GOT3 (cell line): ENCODE results near the gene GPRIN1.
"Not testable (repeated sequence)": the region's sequence is repeated elsewhere in the genome, so short reads cannot be mapped to it uniquely, and the experiment has no call there.

Experiments used
- DNase-seq: peaks from one replicate; lab custom pipeline; 2025; ENCODE audit warnings: mixed read lengths; lab: John Stamatoyannopoulos, UW

Gene GPRIN1

DNA sequence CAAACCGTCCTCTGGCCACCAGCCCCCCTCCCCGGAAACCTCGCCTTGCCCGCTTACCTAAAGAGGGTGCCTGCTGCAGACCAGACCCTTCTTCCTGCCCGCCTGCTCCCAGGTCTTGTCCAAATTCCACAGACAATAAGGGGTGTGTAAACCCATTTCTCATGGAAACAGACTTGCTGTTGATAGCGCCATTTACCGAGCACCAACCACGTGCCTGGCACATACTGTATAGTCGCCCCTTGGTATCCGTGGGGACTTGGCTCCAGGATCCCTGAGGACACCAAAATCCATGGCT is 35.7 kb downstream of the GPRIN1 start:
- DNase-seq: no peak

DNA sequence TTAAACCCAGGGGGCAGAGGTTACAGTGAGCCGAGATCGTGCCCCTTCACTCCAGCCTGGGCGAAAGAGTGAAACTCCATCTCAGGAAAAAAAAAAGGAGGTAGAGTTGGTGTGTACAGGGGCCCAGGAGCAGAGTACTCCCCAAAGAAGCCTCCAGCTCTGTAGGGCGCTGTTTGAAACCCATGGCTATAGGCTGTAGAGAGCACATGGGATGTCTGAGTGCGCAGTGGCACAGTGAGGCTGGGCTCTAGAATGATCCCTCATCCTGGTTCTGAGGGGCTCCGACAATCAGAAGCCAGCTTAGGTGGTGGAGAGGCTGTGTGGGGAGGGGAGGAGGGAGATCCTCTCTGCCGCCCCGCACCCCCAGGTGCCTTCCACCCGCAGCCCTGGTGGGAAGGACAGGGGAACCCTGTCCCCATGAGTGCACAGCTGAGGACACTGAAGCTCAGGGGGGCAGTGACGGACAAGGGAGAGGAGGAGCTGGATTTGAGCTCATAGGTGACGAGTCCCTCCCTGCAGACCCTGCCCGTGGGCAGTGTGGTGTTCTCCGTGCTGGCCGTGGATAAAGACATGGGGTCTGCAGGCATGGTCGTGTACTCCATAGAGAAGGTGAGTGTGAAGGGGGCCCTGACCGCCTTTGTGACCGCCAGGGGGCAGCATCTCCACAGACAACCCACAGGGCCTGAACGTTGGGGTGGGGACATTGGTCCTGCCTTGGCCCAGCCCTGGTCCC is 36.2 kb downstream of the GPRIN1 start:
- DNase-seq: no peak

DNA sequence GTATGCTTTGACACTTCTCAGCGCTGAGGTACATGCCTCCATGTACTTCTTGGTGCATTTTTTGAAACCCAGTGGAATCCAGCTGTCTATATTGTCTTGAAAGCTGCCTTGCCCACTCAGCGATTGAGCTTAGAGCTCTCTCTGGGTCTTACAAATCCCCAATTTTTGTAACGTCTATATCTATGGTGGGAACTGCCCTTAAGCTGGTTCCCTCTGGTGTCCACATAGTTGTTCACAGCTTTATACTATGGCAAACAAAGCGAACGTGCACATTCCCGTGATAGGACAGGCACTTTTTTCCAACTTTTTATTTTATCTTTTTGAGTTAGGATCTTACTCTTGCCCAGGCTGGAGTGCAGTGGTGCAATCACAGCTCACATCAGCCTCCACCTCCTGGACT is 39.9 kb downstream of the GPRIN1 start:
- DNase-seq: no peak

DNA sequence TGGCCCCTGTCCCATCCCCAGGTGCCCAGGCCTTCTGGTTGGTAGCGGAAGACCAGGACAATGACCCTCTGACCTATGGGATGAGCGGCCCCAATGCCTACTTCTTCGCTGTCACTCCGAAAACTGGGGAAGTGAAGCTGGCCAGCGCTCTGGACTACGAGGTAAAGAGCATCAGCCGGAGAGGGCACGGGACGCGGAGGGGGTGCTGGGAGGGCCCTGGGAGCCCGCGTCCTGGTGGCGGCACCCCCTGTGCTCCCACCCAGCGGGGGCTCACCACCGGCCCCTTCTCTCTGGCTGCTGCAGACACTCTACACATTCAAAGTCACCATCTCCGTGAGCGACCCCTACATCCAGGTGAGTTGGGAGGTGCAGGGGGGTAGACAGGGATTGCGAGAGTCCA is 41.3 kb downstream of the GPRIN1 start:
- DNase-seq: no peak

DNA sequence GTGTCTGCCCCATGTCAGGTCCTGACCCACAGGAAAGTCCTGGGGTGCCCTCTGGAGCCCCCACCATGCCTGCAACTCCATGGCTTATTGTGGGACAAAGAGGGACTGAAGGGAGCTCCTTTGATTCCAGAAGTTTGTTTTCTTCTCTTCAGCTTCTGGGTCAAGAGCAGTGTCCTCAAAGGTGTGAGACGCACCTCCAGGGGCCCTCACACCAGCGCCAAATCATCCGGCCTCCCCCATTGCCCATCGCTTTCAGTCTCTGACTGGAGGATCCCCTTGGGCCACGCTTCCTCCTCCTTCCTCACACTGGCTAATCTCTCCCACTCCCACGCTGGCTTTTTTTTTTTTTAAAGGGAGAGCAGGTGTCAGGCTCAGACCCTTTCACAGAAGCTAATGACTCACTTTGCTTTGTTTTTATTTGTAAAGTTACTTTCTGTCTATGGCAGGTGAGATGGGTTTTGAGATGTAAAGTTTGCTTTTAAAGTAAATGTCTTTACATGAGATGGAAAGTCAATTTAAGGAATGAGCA is 44.1 kb downstream of the GPRIN1 start:
- DNase-seq: no peak

DNA sequence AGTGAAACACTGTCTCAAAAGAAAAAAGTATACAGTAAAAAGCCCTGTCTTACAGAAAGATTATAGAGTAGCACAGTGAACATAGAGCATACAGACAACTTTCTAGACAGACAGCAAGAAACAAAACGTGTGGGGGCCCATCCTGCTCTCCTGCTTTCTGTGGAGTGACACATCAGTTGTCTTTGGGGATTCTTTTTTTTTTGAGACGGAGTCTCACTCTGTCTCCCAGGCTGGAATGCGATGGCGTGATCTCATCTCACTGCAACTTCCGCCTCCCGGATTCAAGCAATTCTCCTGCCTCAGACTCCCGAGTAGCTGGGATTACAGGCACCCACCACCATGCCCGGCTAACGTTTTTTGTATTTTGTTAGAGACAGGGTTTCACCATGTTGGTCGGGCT is 46.0 kb downstream of the GPRIN1 start:
- DNase-seq: no peak

DNA sequence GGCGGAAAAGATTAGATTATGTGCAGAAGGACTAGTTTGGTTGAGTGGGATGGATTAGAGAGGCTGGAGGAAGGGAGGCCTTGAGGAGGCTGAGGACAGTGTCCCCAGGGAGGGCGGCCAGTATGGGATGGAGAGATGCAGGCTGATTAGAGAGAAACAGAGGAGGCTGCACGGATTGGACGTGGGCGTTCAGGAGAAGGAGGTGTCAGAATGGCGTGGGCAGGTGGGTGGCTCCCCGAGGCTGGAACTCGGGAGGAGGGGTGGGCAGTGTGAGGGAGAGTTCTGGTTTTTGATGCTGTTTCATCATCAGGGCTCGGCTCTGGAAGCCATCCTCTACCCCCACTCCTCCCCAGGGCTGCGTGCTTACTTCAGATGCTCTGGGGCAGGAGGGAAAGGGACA is 47.8 kb downstream of the GPRIN1 start:
- no peak for DNase-seq

DNA sequence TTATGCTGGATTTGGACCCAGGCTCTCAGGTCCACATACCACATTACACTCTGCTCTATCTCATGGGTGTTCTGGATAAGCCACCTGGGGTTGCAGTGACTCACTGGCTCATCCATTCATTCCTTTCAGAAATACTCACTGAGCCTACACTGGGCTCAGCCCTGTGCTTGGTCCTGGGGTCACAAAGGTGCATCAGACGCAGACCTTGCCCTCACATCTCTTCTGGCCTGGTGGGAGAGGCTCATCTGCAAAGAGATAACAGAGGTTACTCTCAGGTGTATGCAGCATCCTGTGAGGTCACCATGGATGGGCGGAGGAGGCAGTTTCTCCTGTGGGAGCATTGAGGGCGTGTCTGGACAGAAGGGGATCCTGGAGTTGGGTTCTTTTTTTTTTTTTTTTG is 48.7 kb downstream of the GPRIN1 start:
- DNase-seq: no peak

DNA sequence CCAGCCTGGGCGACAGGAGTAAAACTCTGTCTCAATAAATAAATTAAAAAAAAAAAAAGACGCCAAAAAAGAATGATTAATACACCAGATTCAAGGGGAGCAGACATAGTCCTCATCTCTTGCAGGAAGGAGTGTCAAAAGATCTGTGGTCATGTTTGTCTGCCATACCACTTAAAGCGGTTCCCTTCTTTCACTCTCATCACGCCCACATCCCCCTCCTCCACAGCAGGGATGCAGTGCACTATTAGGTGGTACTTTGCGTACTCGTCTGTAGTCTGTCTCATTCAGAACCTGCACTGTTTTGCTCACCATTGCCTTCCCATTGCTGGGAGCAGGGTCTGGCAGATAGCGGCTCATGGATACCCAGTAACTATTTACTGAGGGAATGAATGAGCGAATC is 49.6 kb downstream of the GPRIN1 start:
- no peak for DNase-seq

DNA sequence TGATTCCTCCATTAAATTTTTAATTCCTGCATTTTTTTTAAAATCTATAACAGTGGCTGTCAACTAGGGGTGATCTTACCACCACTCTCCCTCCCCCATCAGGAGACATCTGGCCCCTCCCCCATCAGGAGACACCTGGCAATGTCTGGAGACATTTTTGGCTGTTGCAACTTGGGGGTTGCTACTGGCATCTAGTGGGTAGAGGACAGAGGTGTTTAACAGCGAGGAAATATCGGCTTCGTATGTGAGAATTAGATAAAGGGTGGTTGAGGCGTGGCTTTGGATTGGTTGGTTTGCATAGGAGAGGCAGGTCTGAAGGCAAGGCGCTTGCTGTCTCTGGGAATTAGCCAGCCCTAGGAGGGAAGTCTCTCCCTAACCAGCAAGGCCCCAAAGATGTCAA is 50.3 kb downstream of the GPRIN1 start:
- no peak for DNase-seq

DNA sequence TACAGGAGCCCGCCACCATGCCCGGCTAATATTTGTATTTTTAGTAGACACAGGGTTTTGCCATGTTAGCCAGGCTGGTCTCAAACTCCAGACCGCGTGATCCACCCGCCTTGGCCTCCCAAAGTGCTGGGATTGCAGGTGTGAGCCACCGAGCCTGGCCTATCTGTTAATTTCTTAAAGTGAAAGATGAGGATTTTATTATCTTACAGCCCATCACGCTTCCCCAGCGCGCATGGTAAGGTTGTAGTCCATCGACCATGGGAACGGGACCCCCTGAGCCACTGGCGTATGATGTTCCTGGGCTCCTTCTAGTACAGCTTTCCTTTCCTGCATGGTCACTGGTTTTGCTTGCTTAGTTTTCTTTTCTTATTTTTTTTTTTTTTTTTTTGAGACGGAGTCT is 52.1 kb downstream of the GPRIN1 start:
- DNase-seq: no peak

DNA sequence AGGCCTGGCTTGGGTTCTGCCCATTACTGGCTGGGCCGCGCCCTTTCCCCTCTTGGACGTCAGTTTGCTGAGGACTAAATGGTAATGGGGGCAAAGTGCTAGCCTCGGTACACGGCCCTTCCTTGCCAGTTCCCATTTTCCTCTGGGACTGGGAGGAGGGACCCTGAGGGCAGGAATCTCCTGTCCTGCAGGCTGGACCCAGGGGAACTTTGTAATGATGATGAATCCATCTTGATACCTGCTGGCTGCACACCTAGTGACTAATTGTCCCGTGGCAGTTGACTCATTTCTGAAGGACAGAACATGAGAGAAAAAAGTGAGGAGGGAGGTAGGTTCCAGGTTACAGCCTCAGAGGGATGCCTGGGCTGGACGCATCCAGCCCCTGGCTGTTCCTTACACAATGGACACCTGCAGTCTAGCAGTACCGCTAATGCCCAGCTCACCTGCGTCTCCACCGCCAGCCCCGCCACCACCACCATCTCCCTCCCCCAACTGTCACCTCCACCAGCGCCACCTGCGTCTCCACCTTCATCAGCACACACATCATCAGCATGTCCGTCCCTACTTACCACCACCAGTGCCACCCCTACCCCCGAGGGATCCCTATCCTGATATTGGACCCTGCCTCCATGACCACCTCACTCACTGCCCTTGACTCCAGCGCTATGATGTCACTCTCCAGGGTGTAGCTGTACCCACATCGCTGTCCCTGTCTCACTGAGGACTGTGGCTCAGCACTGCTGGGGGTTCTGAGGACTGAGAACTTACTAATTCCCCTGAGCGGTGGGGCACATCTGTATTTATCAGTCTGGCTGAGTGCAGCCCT is 56.5 kb downstream of the GPRIN1 start:
- DNase-seq: no peak

DNA sequence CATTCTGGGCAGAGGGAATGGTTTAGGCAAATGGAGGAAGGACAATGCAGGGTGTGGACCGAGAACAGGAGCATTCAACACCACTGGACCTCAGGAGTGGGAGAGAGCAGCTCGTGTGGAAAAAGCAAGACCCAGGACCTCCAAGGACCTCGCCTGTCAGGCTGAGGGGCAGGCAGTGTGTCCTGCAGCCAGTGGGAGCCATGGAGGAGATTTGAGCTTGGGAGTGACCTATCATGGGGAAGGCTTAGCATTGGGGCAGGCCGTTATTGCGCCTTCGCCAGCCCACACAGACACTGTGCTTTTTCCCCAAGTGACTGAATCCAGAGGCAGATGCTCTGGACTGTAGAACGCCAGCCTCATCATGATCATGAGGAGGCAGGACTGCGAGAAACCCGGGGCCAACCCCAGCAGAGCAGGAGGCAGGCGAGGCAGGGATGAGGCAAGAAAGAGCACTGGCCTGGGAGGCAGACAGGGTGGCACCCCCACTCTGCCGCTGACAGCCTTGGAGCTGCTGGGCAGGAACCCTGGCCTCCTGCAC is 57.6 kb downstream of the GPRIN1 start:
- DNase-seq: no peak

DNA sequence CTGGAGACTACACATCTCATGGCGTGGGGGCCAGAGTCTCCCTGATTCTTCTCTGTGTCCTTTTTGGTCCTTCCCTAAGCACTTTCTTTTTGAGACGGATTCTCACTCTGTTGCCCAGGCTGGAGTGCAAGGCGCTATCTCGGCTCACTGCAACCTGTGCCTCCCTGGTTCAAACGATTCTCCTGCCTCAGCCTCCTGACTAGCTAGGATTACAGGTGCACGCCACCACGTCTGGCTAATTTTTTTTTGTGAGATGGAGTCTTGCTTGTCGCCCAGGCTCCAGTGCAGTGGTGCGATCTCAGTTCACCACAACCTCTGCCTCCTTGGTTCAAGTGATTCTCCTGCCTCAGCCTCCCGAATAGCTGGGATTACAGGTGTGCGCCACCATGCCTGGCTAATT is 59.0 kb downstream of the GPRIN1 start:
- DNase-seq: not testable (repeated sequence)

DNA sequence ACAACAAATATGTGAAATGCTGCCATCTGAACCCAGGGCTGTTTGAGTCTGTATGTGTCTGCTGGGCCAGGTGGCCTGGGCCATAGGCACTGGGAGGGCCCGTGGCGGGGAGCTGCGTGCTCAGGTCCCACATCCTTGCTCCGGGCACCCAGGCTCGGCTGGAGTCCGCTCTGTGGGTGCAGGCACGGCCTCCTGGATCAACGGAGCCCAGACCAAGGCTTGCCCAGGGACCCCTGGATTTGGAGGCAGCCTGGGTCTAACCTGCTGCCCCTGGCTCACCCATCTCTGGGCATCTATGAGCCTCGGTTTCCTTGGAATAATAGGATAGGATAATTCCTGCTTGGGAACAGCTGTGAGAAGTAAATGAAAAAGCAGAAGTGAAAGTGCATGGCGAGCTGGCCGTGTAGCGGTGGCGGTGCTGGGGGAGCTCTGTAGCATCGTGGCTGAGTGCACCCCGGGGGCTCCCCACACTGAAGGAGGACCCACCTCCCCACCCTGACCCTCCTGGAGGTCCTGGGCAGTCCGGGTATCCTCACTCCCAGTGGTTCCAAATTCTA is 59.6 kb downstream of the GPRIN1 start:
- DNase-seq: no peak

DNA sequence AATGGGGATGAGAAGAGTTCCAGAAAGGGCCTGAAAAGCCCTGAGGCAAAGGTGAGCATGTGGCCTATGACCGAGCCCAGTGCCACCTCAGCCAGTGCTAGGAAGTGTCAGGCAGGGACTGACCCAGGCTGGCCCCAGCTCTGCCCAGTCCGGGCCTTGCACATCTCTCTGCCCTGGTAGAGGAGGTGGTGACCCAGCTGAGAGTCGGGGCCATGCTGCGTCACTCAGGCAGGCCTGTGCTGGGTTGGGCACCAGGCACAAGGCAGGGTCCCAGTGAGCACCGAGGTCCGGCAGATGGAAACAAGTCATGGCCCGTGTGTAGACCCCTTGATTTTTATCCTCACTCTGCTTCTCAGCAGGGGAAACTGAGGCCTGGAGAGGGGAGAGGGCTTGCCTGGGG is 60.1 kb downstream of the GPRIN1 start:
- DNase-seq: no peak

DNA sequence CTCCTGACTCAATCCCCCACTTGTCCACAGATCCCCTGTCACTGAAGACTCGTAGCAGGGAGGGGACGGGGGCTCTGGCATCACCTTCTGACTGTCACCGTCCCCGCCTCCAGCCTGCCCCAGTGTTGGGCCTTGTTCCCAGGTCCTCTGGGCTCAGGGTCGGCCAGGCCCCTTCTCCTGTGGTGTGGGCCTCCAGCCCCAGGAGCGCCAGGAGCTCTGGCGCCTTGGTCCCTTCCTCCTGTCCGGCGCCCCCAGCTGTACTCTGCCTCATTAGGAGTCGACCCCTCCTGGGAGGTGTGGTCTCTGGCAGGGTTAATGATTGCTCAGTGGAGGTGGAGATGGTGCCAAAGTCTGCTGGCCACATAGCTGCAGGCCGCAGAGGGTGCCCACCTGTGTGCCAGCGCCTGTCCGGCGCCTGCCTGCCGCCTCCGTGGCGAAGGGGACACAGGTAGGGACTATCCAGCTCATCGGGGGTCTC is 61.0 kb downstream of the GPRIN1 start, which contains the start of gene CDHR2:
Gene CDHR2 (plus strand): TSS at position 376 of the 478 bp plus-strand sequence. CDS start 16,011 bp downstream, outside the sequence.
- DNase-seq: no peak

DNA sequence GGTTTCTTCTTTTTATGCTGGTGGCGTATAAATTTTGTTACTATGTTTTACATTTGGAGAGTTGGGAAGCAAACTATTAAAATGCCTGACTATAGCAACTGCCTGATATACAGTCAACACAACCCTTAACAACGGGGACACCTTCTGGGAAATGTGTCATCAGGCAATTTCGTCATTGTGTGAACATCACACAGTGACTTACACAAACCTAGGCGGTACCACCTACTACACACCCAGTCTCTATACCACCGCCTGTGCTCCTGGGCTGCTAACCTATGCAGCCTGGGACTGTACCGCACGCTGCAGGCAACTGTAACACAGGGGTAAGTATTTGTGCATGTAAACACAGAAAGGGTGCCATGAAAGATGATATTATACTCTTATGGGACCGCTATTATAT is 62.2 kb downstream of the GPRIN1 start:
- DNase-seq: no peak
